ENCODE data around the gene MRPL51. TPM values are rescaled to one million over a fixed set of nuclear protein-coding genes. Genes with fewer than 3 reads are reported as not detected.
A peak's percentile ranks its signal among the peaks of the same experiment; 100 is the strongest.
"Not testable (repeated sequence)": the region's sequence is repeated elsewhere in the genome, so short reads cannot be mapped to it uniquely, and the experiment has no call there.

Gene MRPL51
- polyA plus RNA-seq, 6 donors from 2014 or later, result 126 to 243 (median 176) TPM

- Mint-ChIP-seq H3K9me3 (no peaks in the 10 kb centered on the region), H3K4me3 (no peak overlapping the region), H3K4me1 (peaks cover 0 to 4% (median 2%) of the 10 kb centered on the region in 3 donors), H3K36me3 (peaks cover 6 to 41% of the 10 kb centered on the region in 2 donors), H3K27ac (peak overlapping the region in 2 of 6 donors; percentile 62 to 63), H3K27me3 (no peaks in the 10 kb centered on the region)
- ATAC-seq (ENCODE audit: low read depth in 2 of 2) (no peak), DNase-seq (no peak)
Observed at GRCh38 chr12:6526766-6527525, 33.9 kb upstream of the MRPL51 start.

GRCh38 chr12:6526201-6526600 lies 33.1 kb upstream of the MRPL51 start:
- Mint-ChIP-seq H3K27me3 (no peaks in the 10 kb centered on the region), H3K27ac (peak overlapping the region in 1 of 6 donors; percentile 37), H3K4me3 (no peak overlapping the region), H3K9me3 (no peaks in the 10 kb centered on the region), H3K4me1 (peaks cover 0 to 4% (median 0%) of the 10 kb centered on the region in 3 donors), H3K36me3 (peaks cover 6 to 41% of the 10 kb centered on the region in 2 donors)
- ATAC-seq (ENCODE audit: low read depth in 2 of 2) (no peak), DNase-seq (no peak)

GRCh38 chr12:6524648-6525047 lies 31.6 kb upstream of the MRPL51 start:
- Mint-ChIP-seq H3K4me1 (no peaks in the 10 kb centered on the region), H3K27ac (no peak overlapping the region), H3K27me3 (no peaks in the 10 kb centered on the region), H3K36me3 (peaks cover 16 to 32% of the 10 kb centered on the region in 2 donors), H3K4me3 (no peak overlapping the region), H3K9me3 (no peaks in the 10 kb centered on the region)
- no peak for DNase-seq
- ATAC-seq (ENCODE audit: low read depth in 2 of 2), result no peak

GRCh38 chr12:6523708-6524107 lies 30.6 kb upstream of the MRPL51 start:
- H3K4me1 Mint-ChIP-seq, result no peaks in the 10 kb centered on the region

DNA sequence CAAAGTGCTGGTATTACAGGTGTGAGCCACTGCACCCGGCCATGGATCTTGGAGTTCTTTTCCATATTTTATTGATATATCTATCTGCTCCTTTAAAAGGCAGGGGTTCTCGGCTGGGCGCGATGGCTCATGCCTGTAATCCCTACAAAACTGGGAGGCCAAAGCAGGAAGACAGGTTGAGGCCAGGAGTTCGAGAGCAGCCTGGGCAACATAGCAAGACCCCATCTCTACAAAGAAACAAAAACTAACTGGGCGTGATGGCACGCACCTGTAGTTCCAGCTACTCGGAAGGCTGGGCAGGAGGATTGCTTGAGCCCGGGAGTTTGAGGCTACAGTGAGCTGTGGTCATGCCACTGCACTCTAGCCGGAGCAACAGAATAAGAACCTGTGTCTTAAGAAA lies 29.1 kb upstream of the MRPL51 start:
- Mint-ChIP-seq H3K27ac (no peak overlapping the region), H3K36me3 (peaks cover 17 to 18% of the 10 kb centered on the region in 2 donors), H3K9me3 (no peaks in the 10 kb centered on the region), H3K27me3 (no peaks in the 10 kb centered on the region), H3K4me1 (no peaks in the 10 kb centered on the region), H3K4me3 (no peak overlapping the region)
- no peak for DNase-seq
- ATAC-seq (ENCODE audit: low read depth in 2 of 2), result no peak

More at GRCh38 chr12:6523708-6524107, 30.6 kb upstream of the MRPL51 start:
- no peak for DNase-seq
- Mint-ChIP-seq H3K4me3 (no peak overlapping the region), H3K36me3 (peaks cover 12 to 27% of the 10 kb centered on the region in 2 donors), H3K9me3 (no peaks in the 10 kb centered on the region), H3K27ac (peak overlapping the region in 1 of 6 donors; percentile 78), H3K27me3 (no peaks in the 10 kb centered on the region)
- no peak for ATAC-seq (ENCODE audit: low read depth in 2 of 2)

DNA sequence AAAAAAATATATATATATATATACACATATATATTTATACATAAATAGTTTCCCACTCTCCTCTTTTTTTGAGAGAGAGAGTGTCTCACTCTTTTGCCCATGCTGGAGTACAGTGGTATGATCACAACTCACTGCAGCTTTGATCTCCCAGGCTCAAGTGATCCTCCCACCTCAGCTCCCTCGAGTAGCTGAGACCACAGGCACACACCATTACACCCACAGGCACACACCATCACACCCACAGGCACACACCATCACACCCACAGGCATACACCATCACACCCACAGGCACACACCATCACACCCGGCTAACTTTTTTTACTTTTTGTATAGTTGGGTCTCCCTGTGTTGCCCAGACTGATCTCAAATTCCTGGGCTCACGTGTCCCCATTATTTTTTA lies 27.1 kb upstream of the MRPL51 start:
- DNase-seq (no peak), ATAC-seq (ENCODE audit: low read depth in 2 of 2) (no peak)
- Mint-ChIP-seq H3K4me1 (no peaks in the 10 kb centered on the region), H3K36me3 (peaks cover 13 to 25% of the 10 kb centered on the region in 2 donors), H3K4me3 (no peak overlapping the region), H3K27me3 (no peaks in the 10 kb centered on the region), H3K9me3 (no peaks in the 10 kb centered on the region), H3K27ac (peak overlapping the region in 1 of 6 donors; percentile 2)

DNA sequence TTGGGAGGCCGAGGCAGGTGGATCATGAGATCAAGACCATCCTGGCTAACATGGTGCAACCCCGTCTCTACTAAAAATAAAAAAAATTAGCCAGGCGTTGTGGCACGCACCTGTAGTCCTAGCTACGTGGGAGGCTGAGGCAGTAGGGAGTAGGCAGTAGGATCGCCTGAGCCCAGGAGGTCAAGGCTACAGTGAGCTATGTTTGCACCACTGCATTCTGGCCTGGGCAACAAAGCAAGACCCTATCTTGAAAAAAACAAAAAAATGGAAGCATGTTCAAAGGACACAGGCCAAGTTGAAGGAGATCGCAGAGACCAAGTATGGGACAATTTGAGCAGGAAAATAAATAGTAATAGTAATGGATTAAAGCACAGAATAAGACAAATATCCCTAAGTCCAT lies 15.0 kb upstream of the MRPL51 start:
- H3K27me3 Mint-ChIP-seq, result no peaks in the 10 kb centered on the region
- peaks cover 13 to 24% of the 10 kb centered on the region in 2 donors for H3K36me3 Mint-ChIP-seq
- H3K4me3 Mint-ChIP-seq, result no peak overlapping the region
- ATAC-seq (ENCODE audit: low read depth in 2 of 2) (no peak), DNase-seq (no peak)
- H3K9me3 Mint-ChIP-seq, result no peaks in the 10 kb centered on the region
- H3K27ac Mint-ChIP-seq, result no peak overlapping the region
- H3K4me1 Mint-ChIP-seq, result no peaks in the 10 kb centered on the region

- H3K36me3 Mint-ChIP-seq, result peaks cover 5 to 18% of the 10 kb centered on the region in 2 donors
- H3K27ac Mint-ChIP-seq, result peak overlapping the region in 1 of 6 donors; percentile 19
Observed at GRCh38 chr12:6507102-6507998, 14.3 kb upstream of the MRPL51 start.

GRCh38 chr12:6500466-6500865 lies 7.4 kb upstream of the MRPL51 start:
- no peak overlapping the region for H3K4me3 Mint-ChIP-seq
- no peak overlapping the region for H3K27ac Mint-ChIP-seq
- ATAC-seq (ENCODE audit: low read depth in 2 of 2) (no peak), DNase-seq (no peak)
- H3K36me3 Mint-ChIP-seq, result no peaks in the 10 kb centered on the region
- peaks cover 2 to 5% (median 3%) of the 10 kb centered on the region in 3 donors for H3K4me1 Mint-ChIP-seq
- H3K9me3 Mint-ChIP-seq, result no peaks in the 10 kb centered on the region
- no peaks in the 10 kb centered on the region for H3K27me3 Mint-ChIP-seq

More at GRCh38 chr12:6507102-6507998, 14.3 kb upstream of the MRPL51 start:
- Mint-ChIP-seq H3K27me3 (no peaks in the 10 kb centered on the region), H3K4me1 (no peaks in the 10 kb centered on the region), H3K9me3 (no peaks in the 10 kb centered on the region), H3K4me3 (no peak overlapping the region)
- no peak for ATAC-seq (ENCODE audit: low read depth in 2 of 2)
- no peak for DNase-seq

DNA sequence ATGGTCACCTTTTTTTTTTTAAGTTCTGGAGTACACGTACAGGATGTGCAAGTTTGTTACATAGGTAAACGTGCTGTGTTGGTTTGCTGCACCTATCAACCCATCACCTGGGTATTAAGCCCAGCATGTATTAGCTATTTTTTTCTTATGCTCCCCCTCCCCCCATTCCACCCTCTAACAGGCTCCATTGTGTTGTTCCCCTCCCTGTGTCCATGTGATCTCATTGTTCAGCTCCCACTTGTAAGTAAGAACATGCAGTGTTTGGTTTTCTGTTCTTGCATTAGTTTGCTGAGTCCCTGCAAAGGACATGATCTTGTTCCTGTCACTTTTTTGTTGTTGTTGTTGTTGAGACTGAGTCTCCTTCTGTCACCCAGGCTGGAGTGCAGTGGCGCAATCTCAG lies 4.2 kb upstream of the MRPL51 start:
- not testable (repeated sequence) for H3K27ac Mint-ChIP-seq; DNase-seq; ATAC-seq (ENCODE audit: low read depth in 2 of 2); H3K9me3 Mint-ChIP-seq; H3K27me3 Mint-ChIP-seq
- Mint-ChIP-seq H3K4me3 (peak overlapping the region in 1 of 8 donors; percentile 49), H3K4me1 (peaks cover 22 to 30% (median 26%) of the 10 kb centered on the region in 3 donors), H3K36me3 (peaks cover 0 to 10% of the 10 kb centered on the region in 2 donors)

DNA sequence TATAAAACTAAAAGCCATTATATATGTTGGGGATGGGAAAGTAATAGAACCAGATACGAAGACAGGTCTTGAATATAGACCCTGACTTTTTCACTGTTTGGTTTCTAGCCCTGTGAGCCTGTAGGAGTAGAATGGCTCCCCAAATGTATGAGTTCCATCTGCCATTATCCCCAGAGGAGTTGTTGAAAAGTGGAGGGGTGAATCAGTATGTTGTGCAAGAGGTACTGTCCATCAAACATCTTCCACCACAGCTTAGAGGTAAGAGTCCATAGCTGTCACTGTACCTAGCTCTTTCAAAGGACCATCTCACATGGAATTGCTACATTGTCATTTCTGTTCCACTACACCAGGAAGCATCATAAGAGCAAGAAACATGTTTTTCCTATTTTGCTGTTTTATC lies 1.9 kb upstream of the MRPL51 start:
- Mint-ChIP-seq H3K27ac (peak overlapping the region in 1 of 6 donors; percentile 96), H3K9me3 (peaks cover 0 to 1% (median 0%) of the 10 kb centered on the region in 7 donors), H3K36me3 (peaks cover 5 to 17% of the 10 kb centered on the region in 2 donors), H3K27me3 (no peaks in the 10 kb centered on the region), H3K4me1 (peaks cover 22 to 30% (median 28%) of the 10 kb centered on the region in 3 donors), H3K4me3 (peak overlapping the region; percentile 88 to 99 (median 97))
- no peak for ATAC-seq (ENCODE audit: low read depth in 2 of 2)
- no peak for DNase-seq

GRCh38 chr12:6494258-6494743 lies 1.2 kb upstream of the MRPL51 start:
- H3K27me3 Mint-ChIP-seq, result no peaks in the 10 kb centered on the region
- peak in 1 of 2 donors; percentile 10 for ATAC-seq (ENCODE audit: low read depth in 2 of 2)

More at GRCh38 chr12:6494258-6494743, 1.2 kb upstream of the MRPL51 start:
- peaks cover 0 to 1% (median 0%) of the 10 kb centered on the region in 7 donors for H3K9me3 Mint-ChIP-seq
- peaks cover 22 to 30% (median 28%) of the 10 kb centered on the region in 3 donors for H3K4me1 Mint-ChIP-seq
- DNase-seq, result no peak
- H3K36me3 Mint-ChIP-seq, result peaks cover 5 to 17% of the 10 kb centered on the region in 2 donors
- H3K4me3 Mint-ChIP-seq, result peak overlapping the region; percentile 88 to 99 (median 97)
- peak overlapping the region; percentile 90 to 99 (median 95) for H3K27ac Mint-ChIP-seq
